EL (cell line): ENCODE results near the gene LSAMP.

ENCODE experiments used
- DNase-seq: peaks from one replicate; pipeline ENCODE4 v3.0.0-alpha.2; 2016

Gene LSAMP

DNA sequence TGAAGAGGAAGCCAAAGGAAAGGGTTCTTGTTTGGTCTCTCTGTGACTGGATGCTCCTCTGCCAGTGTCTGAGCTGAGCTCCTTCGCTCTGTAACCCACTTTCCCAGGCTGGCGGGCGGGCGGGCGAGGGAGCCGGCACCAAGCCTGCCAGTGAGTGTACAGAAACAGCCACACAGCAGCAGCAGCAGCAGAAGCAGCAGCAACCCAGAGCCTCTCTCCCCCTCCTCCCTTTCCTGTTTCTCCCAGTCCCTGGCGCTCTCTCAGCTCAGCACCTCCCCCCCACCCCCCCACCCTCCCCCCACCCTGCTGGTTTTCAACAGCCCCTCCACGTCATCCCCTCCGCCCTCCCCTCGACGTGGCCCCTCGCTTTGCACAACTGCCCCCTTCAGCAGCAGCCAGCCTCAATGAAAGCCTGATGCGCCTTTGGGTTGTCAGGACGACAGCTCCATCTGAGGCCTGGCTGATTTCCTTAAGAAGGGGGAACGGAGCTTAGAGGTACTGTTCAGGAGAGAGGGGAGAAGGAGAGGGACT is at the start of gene LSAMP:
Gene LSAMP (minus strand): TSS at position 177 of the 531 bp plus-strand sequence.
- no peak for DNase-seq

DNA sequence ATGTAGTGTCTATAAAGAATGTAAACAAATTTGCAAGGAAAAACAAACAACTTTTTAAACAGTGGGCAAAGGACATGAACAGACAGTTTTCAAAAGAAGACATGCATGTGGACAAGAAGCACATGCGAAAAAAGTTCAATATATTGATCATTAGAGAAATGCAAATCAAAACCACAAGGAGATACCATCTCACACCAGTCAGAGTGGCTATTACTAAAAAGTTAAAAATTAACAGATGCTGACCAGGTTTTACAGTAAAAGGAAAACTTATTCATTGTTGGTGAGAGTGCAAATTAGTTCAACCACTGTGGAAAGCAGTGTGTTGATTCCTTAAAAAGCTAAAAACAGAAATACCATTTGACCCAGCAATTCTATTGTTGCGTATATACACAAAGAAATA is 47.1 kb upstream of the LSAMP start:
- no peak for DNase-seq

- no peak for DNase-seq
Observed at GRCh38 chr3:116483135-116483534, 37.8 kb upstream of the LSAMP start.

- DNase-seq, result no peak
Observed at GRCh38 chr3:116476691-116477090, 31.4 kb upstream of the LSAMP start.

DNA sequence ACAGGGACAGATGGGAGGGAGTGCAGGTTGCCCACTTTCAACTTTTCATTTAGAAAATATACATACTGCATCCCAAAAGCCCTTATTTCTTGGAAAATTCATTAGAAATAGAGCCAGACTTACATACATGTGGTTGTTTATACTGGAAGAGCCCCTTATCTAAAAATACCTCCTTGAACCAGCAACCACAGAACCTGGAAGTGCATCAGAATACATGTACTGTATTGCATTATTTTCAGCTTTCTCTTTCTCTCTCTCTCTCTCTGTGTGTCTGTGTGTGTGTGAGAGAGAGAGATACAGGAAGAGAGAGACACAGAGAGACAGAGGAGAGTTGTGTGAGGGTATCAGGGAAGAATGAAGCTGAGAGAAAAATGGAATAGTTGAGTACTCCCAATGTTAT is 29.5 kb upstream of the LSAMP start:
- DNase-seq, result no peak

- DNase-seq, result no peak
Observed at GRCh38 chr3:116474032-116474780, 28.9 kb upstream of the LSAMP start.

DNA sequence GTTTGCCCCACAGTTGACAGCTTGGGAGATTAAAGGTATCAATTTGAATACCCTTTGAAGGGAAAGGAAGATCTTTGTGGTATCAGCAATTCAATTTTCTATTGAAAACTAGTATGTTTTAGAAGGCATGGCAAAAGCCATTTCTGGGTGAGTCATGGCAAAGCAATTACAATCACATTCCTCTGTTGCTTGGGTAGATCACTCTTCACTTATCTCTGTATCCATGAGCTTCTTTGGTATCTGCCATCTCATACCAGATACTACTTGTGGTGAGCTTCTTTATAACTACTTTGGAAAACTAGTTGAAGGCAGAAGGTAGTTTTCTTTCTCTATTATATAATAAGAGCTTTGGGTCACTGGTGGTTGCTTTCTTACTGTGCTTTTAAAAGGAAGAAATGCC is 28.3 kb upstream of the LSAMP start:
- no peak for DNase-seq

DNA sequence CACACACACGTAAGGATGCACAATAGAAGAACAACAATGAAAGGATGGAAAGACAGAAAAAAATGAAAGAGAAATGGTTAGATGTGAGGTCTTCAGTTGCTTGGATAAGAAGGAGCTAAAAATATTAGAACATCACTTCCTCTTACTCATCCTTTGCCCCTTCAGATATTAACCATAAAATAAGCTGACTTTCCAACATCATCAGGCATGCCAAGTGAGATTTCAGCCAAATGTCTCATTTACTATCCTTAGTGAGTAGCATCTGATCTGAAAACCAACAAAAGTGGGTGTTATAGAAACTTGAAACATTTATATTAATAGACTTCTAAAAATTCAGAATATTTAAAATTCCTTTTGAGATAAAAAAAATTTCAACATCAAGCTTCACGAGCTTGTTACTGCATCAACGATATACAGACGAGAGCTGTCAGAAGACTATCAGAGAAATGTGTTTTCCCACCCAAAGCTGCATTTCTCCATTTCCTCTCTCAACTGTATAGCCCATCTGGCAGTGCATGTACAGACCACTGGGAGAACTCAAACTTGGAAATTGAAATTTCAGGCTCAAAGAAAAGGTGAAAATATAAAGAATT is 25.4 kb upstream of the LSAMP start:
- DNase-seq, result no peak

DNA sequence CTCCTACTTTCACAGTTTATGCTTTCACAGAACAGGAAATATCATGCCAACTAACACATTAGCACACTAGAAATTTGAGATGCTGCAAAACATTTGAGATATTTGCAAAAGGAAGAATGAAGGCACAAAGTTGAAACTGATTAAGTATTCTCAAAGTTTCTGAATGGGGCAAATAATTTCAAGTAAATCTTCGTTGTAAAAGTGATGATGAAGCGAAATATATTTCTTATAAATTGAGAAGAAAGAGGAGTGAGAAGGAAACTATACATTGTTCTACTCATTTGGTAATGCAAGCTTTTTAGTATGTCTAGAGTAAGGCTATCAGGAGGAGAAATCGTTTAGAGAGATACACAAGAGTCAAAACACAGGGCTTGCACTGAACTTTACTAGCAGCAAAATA is 24.3 kb upstream of the LSAMP start:
- DNase-seq, result no peak

GRCh38 chr3:116464276-116464798 is 19.1 kb upstream of the LSAMP start:
- no peak for DNase-seq

DNA sequence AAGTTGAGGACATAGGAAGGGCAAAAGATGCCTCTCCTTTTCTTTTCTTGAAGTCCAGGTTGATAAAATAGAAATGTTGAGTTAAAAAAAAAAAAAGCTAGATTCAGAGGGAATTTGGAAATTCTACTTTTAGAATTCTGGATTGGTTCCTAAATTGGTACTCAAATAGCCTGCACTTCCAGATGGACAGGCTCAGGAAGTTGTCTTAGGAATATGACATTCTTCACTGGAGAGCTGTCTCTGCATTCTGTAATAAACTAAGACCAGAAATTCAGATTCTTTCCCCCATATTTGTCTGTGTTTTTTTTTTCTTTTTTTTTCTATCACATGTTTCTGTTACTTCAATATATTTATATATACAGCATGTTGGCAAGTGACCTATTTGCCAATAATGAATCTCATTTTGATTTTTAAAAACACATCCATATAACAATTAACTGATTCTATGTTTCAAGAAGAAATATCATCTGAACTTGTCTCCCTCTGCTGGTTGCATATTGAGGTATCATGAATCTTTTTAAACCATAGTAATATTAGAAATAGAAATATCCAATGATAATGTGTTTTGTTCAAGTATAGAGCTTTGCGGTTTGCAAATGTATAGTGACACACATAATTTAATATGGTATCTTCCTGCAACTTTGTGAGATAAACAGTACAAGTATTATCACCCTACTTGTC is 8.5 kb upstream of the LSAMP start:
- DNase-seq, result no peak

DNA sequence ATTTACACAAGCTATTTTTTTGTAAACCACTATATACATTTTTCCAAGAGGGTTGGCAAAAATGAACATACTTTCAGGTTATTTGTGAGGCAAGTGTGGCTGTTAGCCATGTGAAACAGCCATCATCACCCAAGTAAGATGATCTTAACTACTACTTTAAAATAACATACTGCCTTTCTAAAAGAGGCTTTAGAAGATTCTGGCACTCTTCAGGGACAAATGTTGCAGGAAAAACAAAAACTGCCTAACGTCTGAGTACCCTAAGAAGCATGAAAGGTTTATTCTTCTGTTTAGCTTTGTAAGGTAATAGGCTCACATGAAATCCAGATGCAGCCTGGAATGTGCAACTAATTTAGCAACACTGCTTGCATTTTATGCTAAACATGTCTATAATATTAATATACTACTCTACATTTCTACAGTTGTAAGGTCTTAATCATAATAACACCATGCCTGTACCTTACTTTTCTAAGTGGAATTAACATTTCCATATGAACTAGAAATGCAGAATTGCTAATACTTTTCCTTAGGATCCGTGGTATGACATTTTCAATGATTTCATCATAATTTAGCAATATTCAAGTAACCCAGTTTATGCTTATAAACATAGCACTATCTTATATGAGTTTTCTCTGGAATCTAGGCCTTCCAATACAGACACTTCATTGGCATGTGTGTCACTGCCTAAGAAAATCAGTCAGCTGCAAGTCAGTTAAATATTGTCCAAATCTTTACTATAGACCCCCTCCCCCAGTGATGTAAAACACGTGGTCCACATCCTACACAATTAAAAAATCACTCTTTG is 4.5 kb upstream of the LSAMP start:
- DNase-seq, result no peak

DNA sequence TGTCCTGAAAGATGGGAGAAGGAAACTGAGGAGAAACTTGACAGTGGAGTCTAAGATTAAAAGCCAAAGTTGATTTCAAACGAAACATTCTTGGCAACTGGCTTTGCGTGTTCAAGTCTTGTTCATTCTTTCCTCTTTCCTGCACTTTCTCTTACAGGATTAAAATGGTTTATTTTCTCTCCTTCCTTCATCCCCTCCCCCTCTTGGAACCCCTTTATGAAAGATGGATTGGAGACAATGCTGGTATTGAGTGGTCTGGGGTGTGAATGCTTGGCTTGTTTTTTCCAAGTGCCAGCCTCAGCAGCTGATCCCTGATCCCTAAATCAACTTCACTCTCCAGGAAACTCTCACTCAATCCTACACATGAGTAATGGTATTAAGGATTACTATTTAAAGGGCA is 703 bp upstream of the LSAMP start:
- no peak for DNase-seq

DNA sequence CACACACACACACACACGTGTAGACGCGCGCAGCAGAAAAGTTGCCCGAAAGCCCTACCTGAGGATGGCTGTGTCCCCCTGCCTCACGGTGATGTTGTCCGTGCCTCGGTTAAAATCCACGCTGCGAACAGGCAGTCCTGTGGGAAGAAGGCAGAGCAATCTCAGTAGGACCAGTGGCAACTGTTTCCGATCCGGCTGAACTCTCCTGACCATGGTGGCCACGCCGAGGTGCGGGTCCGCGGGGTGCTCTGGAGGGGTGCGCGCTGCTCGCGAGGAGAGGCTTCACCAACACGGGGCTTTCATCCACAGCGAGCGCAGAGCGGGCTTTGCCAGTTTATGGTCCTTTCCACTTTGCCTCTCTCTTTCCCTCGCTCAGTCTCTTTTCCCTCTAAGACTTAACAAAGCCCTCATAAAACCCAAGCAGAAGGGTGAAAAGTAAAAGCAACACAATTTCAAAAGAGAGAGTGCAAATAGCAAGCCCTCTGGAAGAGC is 422 bp downstream of the LSAMP start:
- no peak for DNase-seq

- no peak for DNase-seq
Observed at GRCh38 chr3:116444115-116444747, 1.1 kb downstream of the LSAMP start.

DNA sequence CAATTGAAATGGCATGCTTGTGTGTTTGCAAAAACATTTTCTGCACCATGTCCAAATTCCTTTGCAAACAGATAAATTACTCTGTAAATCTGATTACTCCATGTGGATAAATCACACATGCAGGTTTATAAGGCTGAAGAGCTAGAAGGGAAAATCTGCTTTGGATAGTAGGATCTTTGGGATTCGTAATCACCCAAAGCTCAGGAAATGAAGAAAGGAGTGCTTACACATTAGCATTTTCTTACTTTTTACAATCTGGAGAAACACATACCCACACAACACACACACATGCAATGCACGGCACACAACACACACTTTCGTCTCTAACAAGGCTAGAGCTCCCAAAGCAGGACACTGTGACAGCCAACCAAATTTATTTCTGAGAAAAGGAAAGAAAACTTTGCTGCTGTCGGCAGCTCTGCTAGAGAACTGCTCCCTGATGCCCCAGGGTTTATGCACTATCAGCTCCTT is 2.1 kb downstream of the LSAMP start:
- DNase-seq, result no peak

GRCh38 chr3:116442331-116443021 is 2.8 kb downstream of the LSAMP start:
- DNase-seq, result no peak

GRCh38 chr3:116441652-116442051 is 3.6 kb downstream of the LSAMP start:
- DNase-seq, result no peak

DNA sequence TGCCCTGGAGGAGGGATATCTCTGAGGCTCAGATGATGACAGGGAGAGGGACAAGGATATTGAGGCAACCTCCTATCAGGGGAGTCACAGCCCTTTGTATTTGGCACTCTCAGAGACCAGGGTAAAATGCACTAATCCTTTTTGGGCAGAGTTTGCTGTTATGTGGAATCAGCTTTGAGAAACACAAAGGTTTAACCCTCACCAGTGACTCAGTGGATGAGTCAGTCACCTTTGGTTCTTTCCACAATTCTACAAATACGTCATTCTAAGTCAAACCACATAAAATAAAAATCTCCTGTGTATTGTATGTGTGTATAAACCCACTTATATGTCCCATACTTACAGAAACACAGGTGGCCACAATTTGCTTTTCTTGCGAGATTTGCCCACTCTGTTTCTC is 5.1 kb downstream of the LSAMP start:
- DNase-seq, result peak; percentile 18

DNA sequence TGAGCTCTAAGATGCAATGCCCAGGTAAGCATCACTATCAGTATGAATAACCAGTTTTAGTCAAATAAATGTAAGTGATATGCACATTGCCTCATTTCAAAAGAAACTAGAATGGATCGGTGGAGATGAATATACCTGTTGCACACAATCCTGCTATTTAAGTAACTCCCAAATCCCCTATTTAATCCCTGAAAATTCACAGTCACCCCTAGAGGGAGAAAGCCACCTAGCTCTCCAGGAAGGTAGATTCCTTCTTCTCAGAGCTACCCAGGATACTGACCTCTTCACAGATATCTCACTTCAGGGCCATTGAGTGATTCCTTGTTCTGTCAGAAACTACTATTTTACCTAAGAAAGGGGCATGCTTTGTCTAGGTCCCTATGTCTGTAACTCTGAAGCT is 11.7 kb downstream of the LSAMP start:
- no peak for DNase-seq

GRCh38 chr3:116432795-116433194 is 12.5 kb downstream of the LSAMP start:
- no peak for DNase-seq
